Left ventricle myocardium inferior (tissue), 1 donor: ENCODE data around the gene OAS1. TPM values are rescaled to one million over a fixed set of nuclear protein-coding genes. Genes with fewer than 3 reads are reported as not detected.

Experiments
- DNase-seq: peaks from one replicate; pipeline ENCODE4 v3.0.0-alpha.2; 2020
- H3K27ac ChIP-seq: fragments of 200-600 bp; replicated peaks from 2 replicates; pipeline ENCODE4 v1.8.0; 2021
- H3K27me3 ChIP-seq: fragments of 200-600 bp; 2 replicates; pipeline ENCODE4 v1.8.0; 2021; ENCODE audit warnings: low read depth
- H3K36me3 ChIP-seq: fragments of 200-600 bp; 2 replicates; pipeline ENCODE4 v1.8.0; 2021
- H3K4me1 ChIP-seq: fragments of 200-600 bp; 2 replicates; pipeline ENCODE4 v1.8.0; 2021
- H3K4me3 ChIP-seq: fragments of 200-600 bp; 2 replicates; pipeline ENCODE4 v1.8.0; 2021; ENCODE audit warnings: mild to moderate bottlenecking, moderate library complexity
- H3K9me3 ChIP-seq: fragments of 200-600 bp; replicated peaks from 2 replicates; pipeline ENCODE4 v1.8.0; 2021
- CTCF ChIP-seq: fragments of 200-600 bp; IDR thresholded peaks from 2 replicates; pipeline ENCODE4 v1.8.0; 2021; ENCODE audit warnings: antibody characterized with exemption, mild to moderate bottlenecking, borderline replicate concordance
- intact Hi-C: fragments of 100-400 bp; cut with micrococcal nuclease; formaldehyde crosslinking; loops from one replicate; pipeline ENCODE4 v1.11.0; 2022
- total RNA-seq: library from RNA; stranded (reverse); fragmentation: NEBNext Ultra II Directional; extraction: Animal tissue kit (Norgen Biotek cat#: 25700); gene quantifications from one replicate; pipeline ENCODE4 v1.2.1, GENCODE V29; 2021
- donor health status: DM: no; HTN: yes; CAD: no; lungs with severe emphysema.

OAS1 gene
- total RNA-seq, 1 donor from 2014 or later = 4.8 TPM

DNA sequence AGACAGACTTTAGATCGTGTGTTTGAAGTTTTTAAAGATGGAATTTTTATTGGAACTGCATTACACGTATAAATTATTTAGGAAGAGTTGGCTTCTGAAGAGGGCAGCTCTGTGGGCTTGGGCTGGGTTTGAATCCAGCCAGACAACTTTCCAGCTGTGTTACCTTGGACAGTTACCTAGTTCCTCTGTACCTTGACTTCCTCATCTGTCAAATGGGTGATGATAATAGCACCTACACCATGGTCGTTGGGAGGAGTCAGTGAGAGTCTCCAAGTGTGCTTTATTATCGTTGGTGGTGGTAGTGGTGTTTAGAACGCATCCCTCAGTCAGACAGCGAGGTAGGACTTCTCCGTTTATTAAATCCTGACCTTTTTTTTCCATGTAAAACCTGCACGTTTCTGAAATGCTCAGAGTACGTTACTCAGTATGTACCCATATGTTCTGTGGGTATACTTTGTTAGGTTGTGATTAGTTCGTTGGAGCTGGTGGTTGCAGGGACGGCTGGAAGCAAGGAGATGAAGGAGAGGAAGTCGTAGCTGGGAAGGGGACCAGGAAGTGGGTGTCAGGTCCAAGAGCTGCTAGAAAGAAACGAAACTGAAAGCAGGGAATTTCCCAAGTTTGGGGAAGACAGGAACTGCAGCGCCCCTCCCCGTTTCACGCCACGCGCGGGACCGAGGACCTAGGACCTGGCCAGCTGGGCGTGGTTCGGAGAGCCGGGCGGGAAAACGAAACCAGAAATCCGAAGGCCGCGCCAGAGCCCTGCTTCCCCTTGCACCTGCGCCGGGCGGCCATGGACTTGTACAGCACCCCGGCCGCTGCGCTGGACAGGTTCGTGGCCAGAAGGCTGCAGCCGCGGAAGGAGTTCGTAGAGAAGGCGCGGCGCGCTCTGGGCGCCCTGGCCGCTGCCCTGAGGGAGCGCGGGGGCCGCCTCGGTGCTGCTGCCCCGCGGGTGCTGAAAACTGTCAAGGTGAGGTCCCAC lies 31.3 kb downstream of the OAS1 start, which contains the start of gene OAS3:
Gene OAS3 (plus strand): TSS at position 734 of the 979 bp plus-strand sequence. CDS start 57 bp downstream, at position 791.
- no peak for TF ChIP-seq CTCF
- intact Hi-C loops = no loop called here
- H3K4me1 ChIP-seq = peaks cover 20% of the 10 kb centered on the region

GRCh38 chr12:112938751-112939150 lies 32.0 kb downstream of the OAS1 start:
- Histone ChIP-seq H3K27me3 (peaks cover 44% of the 10 kb centered on the region), H3K27ac (peak overlapping the region; percentile 87), H3K36me3 (no peaks in the 10 kb centered on the region), H3K4me1 (peaks cover 20% of the 10 kb centered on the region), H3K9me3 (peaks cover 11% of the 10 kb centered on the region), H3K4me3 (peak overlapping the region; percentile 91)
- intact Hi-C loops = no loop called here
- TF ChIP-seq CTCF = no peak
- no peak for DNase-seq

More for the DNA sequence above, 31.3 kb downstream of the OAS1 start, which contains the start of gene OAS3:
- peak within 1 kb of the TSS; percentile 91 for H3K4me3 ChIP-seq
- peaks cover 37% of the 10 kb centered on the region for H3K27me3 ChIP-seq
- no peaks in the 10 kb centered on the region for H3K36me3 ChIP-seq
- peaks cover 11% of the 10 kb centered on the region for H3K9me3 ChIP-seq
- H3K27ac ChIP-seq = peak within 1 kb of the TSS; percentile 87
- peak; percentile 88 for DNase-seq

- Histone ChIP-seq H3K27ac (no peak overlapping the region), H3K27me3 (peaks cover 44% of the 10 kb centered on the region), H3K4me1 (peaks cover 20% of the 10 kb centered on the region), H3K36me3 (peaks cover 7% of the 10 kb centered on the region), H3K4me3 (peak overlapping the region; percentile 91), H3K9me3 (peaks cover 11% of the 10 kb centered on the region)
- TF ChIP-seq CTCF = no peak
- intact Hi-C loops = no loop called here
- DNase-seq = no peak
Measured at GRCh38 chr12:112939761-112940381, 33.1 kb downstream of the OAS1 start.

DNA sequence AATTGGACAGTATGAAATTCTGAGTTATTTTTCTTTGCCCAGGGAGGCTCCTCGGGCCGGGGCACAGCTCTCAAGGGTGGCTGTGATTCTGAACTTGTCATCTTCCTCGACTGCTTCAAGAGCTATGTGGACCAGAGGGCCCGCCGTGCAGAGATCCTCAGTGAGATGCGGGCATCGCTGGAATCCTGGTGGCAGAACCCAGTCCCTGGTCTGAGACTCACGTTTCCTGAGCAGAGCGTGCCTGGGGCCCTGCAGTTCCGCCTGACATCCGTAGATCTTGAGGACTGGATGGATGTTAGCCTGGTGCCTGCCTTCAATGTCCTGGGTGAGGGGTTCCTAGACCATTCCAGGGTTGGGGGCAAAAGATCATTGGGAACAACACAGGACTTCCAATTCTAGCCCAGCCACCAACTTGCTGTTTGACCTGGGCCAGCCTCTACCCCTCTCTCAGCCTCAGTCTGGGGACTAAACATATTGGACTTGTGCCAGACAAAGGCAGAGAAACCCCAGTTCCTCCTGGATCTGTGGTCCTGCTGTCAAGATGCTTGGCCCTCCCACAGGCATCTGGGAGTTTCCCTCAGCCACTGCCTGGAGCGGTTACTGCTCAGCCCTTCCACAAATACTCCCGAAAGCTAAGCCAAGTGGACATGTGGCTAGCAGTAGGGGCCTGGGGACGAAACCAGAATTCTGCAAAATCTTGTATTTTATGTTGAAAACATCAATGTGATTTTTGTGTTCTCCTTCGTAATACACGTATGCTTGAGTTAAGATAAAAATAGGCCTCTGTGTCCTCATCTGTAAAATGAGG lies 35.0 kb downstream of the OAS1 start:
- DNase-seq = no peak
- no peak for TF ChIP-seq CTCF
- H3K4me3 ChIP-seq = no peak overlapping the region
- intact Hi-C loops = no loop called here
- no peak overlapping the region for H3K27ac ChIP-seq
- H3K4me1 ChIP-seq = peaks cover 20% of the 10 kb centered on the region
- no peaks in the 10 kb centered on the region for H3K9me3 ChIP-seq
- peaks cover 9% of the 10 kb centered on the region for H3K36me3 ChIP-seq
- H3K27me3 ChIP-seq = peaks cover 48% of the 10 kb centered on the region

DNA sequence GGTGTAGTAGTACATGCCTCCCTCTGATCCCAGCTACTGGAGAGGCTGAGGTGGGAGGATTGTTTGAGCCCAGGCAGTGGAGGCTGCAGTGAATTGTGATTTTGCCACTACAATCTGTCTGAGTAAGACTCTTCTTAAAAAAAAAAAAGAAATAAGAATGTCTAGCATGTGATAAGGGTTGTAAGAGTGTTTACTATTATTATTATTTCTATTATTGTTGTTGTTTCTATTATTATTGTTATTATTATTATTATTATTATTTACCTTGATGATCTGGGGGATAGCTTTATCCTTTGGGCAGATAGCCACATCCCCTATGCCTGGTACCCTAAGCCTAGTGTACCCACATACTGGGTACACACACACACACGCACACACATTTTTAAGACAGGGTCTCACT lies 35.8 kb downstream of the OAS1 start:
- peaks cover 17% of the 10 kb centered on the region for H3K36me3 ChIP-seq
- H3K27me3 ChIP-seq = peaks cover 48% of the 10 kb centered on the region
- no peak overlapping the region for H3K27ac ChIP-seq
- intact Hi-C loops = no loop called here
- no peaks in the 10 kb centered on the region for H3K9me3 ChIP-seq
- peaks cover 20% of the 10 kb centered on the region for H3K4me1 ChIP-seq
- no peak for TF ChIP-seq CTCF
- no peak overlapping the region for H3K4me3 ChIP-seq
- DNase-seq = no peak
